Endothelial cell of umbilical vein (primary cell): ENCODE data around the gene AS3MT.

Experiments
- EZH2 ChIP-seq: IDR thresholded peaks from 2 replicates; pipeline ENCODE4 v1.6.1; 2012; ENCODE audit warnings: borderline replicate concordance, low read depth, mild to moderate bottlenecking, moderate library complexity, low read length, inconsistent platforms; ENCODE audit not compliant: severe bottlenecking
- GATA2 ChIP-seq: IDR thresholded peaks from 2 replicates; pipeline ENCODE4 v1.7.0; 2011; ENCODE audit warnings: low read depth, mild to moderate bottlenecking, moderate library complexity, mixed read lengths, low read length; ENCODE audit not compliant: insufficient read length, insufficient read depth
- JUN ChIP-seq: IDR thresholded peaks from 2 replicates; pipeline ENCODE4 v1.6.1; 2011; ENCODE audit warnings: borderline replicate concordance, low read depth; ENCODE audit not compliant: insufficient read length, insufficient read depth
- MAX ChIP-seq: IDR thresholded peaks from 2 replicates; pipeline ENCODE4 v1.6.1; 2011; ENCODE audit not compliant: insufficient read depth, insufficient read length
- MYC ChIP-seq: IDR thresholded peaks from one replicate; pipeline ENCODE4 v1.6.1; 2011; ENCODE audit warnings: mild to moderate bottlenecking, low read depth, low read length
- POLR2A ChIP-seq: IDR thresholded peaks from 2 replicates; pipeline ENCODE4 v1.6.1; 2012; ENCODE audit warnings: low read depth, mild to moderate bottlenecking, control low read depth, low read length
- POLR2AphosphoS5 ChIP-seq: IDR thresholded peaks from 2 replicates; pipeline ENCODE4 v1.6.1; 2012; ENCODE audit warnings: low read depth, mild to moderate bottlenecking, control low read depth, low read length, moderate library complexity; ENCODE audit not compliant: insufficient read depth
- TF ChIP-seq, protein P1 (sequence below), 2 donors: IDR thresholded peaks; 1 replicate in 1 of 2; 2 replicates in 1 of 2; pipeline ENCODE4 v1.5.1; 2011; ENCODE audit warnings: low read length in 2 of 2, mild to moderate bottlenecking in 2 of 2, moderate library complexity in 2 of 2, control low read depth in 1 of 2, inconsistent platforms in 1 of 2, low read depth in 1 of 2; ENCODE audit not compliant: insufficient read depth in 1 of 2; ENCODE audit errors: extremely low read depth in 1 of 2

DNA sequence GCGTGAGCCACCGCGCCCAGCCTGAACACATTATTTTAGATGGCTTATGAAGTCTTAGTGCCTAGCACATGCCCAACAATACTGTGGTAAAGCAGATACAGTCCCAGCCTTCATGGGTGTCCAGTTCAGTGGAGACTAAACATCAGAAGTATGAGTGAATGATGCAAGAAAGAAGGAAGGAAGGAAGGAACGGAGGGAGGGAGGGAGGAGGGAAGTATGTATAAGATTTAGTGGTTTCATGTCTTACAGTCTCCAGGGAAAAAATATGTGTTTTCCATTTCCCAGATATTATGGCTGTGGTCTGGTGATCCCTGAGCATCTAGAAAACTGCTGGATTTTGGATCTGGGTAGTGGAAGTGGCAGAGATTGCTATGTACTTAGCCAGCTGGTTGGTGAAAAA, 2.9 kb downstream of the AS3MT start:
- TF ChIP-seq EZH2: no peak
- TF ChIP-seq, protein P1, sequence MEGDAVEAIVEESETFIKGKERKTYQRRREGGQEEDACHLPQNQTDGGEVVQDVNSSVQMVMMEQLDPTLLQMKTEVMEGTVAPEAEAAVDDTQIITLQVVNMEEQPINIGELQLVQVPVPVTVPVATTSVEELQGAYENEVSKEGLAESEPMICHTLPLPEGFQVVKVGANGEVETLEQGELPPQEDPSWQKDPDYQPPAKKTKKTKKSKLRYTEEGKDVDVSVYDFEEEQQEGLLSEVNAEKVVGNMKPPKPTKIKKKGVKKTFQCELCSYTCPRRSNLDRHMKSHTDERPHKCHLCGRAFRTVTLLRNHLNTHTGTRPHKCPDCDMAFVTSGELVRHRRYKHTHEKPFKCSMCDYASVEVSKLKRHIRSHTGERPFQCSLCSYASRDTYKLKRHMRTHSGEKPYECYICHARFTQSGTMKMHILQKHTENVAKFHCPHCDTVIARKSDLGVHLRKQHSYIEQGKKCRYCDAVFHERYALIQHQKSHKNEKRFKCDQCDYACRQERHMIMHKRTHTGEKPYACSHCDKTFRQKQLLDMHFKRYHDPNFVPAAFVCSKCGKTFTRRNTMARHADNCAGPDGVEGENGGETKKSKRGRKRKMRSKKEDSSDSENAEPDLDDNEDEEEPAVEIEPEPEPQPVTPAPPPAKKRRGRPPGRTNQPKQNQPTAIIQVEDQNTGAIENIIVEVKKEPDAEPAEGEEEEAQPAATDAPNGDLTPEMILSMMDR (IDR thresholded peaks at IDR 0.05; ENCODE audit: extremely low read depth in 1 of 2, insufficient read depth in 1 of 2, low read depth in 1 of 2, low read length in 2 of 2): no peak
- no peak for TF ChIP-seq POLR2AphosphoS5
- no peak for TF ChIP-seq POLR2A
- no peak for TF ChIP-seq MAX
- no peak for TF ChIP-seq GATA2
- no peak for TF ChIP-seq JUN
- TF ChIP-seq MYC: no peak
